NOMO-1 (cell line): ENCODE measurements around the gene NOD2.

Experiments used
- DNase-seq, 2 experiments: peaks; one replicate each; lab custom pipeline; 2025; ENCODE audit not compliant: unreplicated experiment in 2 of 2; lab: John Stamatoyannopoulos, UW

NOD2 gene

DNA sequence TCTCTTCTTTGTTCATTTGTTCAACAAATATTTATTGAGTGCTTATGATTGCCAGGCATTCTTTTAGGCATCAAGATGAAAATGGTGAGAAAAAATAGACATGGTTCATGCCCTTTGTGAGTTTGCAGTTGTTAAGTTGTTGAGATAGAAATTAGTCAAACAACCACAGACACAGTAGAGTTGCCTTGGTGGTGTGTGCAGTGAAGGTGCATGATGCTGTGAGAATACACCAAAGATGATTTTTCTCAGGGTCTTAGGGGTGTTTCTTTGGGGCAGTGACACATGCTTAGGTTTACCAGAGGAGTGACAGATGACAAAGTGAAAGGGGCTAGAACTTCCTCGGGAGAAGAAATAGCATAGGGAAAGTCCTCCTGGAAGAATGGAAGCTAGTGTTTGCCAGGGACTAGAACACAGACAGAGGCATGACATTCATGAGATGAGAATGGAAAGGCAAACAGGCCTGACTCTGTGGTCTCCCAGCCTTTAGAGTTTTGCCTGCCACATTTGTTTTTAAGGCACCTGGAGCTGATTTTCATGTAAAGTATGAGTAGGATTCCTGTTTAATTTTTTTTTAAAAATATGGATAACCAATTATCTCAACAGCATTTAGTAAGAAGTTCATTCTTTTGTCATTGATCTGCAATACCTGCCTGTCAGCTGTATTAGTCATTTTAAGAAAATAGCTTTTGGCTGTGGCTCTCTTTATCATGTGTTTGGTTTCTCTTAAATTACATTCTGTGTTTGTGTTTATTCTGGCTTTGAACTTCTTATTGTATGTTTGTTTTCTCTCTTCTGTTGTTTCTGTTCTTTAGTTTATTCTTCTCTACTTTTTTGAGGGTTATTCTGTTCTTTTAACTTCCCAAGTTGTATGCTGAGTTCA, 85.1 kb downstream of the NOD2 start:
- DNase-seq = no peak

DNA sequence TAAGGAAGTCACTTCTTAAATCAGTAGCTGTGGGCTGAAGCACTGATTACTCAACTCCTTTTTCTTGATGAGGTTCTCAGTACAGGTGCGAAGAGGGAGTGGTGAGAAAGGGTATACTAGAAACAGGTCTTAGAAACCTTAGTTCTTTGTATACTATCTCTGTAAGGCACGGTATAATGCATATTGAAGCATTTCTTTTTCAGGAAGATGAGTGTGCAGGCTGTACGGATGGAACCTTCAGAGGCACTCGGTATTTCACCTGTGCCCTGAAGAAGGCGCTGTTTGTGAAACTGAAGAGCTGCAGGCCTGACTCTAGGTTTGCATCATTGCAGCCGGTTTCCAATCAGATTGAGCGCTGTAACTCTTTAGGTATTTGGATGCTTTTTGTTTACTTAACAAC, 87.6 kb downstream of the NOD2 start:
- DNase-seq = no peak

DNA sequence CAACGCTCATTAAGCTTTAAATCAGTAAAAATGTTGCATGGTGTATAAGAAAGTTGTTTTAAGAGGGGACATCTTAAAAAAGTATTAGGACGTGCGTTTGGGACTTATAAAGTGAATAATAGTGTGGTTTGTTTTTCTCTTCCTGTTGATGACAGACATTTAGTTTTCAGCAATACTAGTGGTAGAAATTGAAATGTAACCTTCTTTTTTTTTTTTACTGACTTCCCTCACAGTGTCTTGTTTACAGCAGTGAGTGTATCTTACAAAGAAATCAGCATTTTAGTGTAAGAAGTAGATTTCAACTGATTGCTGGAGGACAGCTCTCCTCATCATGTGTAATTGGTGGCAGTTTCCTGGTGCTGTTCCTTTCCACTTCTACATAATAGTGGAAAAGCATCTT, 88.1 kb downstream of the NOD2 start:
- DNase-seq = no peak
